ENCODE measurements around the gene MFAP5. TPM values are rescaled to one million over a fixed set of nuclear protein-coding genes. Genes with fewer than 3 reads are reported as not detected.
"Not testable (repeated sequence)": the region's sequence is repeated elsewhere in the genome, so short reads cannot be mapped to it uniquely, and the experiment has no call there.

Gene MFAP5
- total RNA-seq, 1 experiment from 2014 or later = not detected

DNA sequence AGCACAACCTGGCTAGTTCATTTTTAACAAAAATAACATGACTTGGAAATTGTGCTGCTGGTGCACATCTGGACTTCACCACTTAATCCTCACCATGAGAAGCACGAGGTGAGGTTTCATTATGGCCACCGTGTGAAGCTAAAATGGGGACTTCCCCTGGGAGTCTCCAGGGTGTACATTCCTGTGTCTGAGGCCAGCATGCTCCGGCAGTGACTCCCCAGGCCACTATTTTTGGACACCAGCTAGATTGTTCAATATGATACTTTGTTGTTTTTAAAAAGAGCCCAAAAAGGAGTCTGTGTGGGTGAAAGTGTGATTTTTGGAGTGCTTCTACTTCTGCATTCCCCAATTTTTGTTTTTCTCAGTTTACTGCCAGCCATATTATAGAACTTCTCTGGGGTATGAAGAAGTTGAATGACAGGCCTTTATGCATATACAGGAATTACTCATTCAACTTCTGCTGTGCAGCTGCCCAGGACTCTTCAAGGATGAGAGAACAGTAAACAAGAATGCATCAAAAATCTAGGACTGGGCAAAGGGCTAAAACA is 33.1 kb downstream of the MFAP5 start:
- no peak overlapping the region for H3K9ac ChIP-seq (ENCODE audit: low read length)
- H3K27ac ChIP-seq (ENCODE audit: low read depth, low read length) = no peak overlapping the region

DNA sequence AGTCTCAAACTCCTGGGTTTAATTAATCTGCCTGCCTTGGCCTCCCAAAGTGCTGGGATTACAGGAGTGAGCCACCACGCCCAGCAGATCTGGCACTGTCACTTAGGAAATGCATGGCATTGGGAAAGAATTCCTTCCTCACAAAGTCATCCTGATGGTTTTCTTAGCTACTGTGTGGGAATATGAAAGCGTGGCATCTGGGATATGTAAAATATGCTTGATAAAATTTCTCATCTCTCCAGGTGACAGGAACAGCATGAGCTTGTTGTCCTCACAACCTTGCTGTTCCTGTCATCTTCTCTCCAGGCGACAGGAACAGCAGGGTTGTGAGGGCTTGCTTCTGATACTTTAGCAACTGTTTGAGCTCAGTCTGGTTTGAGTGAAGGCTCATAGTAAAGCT is 33.9 kb downstream of the MFAP5 start:
- Histone ChIP-seq H3K27me3 (ENCODE audit: insufficient read depth, low read length) (no peaks in the 10 kb centered on the region), H3K9ac (ENCODE audit: low read length) (no peak overlapping the region), H3K79me2 (ENCODE audit: insufficient read depth, low read length) (no peaks in the 10 kb centered on the region), H3K9me3 (ENCODE audit: control insufficient read depth in 1 of 2, insufficient read depth in 1 of 2, low read depth in 1 of 2, low read length in 2 of 2) (no peaks in the 10 kb centered on the region), H3K36me3 (ENCODE audit: control insufficient read depth in 1 of 2, insufficient read depth in 2 of 2, low read length in 2 of 2) (no peaks in the 10 kb centered on the region), H2AFZ (ENCODE audit: low read depth, low read length, poor library complexity, severe bottlenecking) (no peak overlapping the region), H3K9me2 (ENCODE audit: insufficient read depth) (no peaks in the 10 kb centered on the region), H4K20me1 (ENCODE audit: insufficient read depth) (no peaks in the 10 kb centered on the region), H3K4me3 (replicated peaks in 1 of 2; ENCODE audit: low read depth in 1 of 2, low read length in 2 of 2) (no peak overlapping the region), H3K4me2 (ENCODE audit: low read length) (no peak overlapping the region), H3K4me1 (ENCODE audit: control insufficient read depth in 1 of 2, insufficient read depth in 2 of 2, low read length in 2 of 2) (no peaks in the 10 kb centered on the region), H3K27ac (ENCODE audit: low read depth, low read length) (no peak overlapping the region)
- ChIA-PET POLR2A (interaction anchor here (0.6 kb wide), 1 partner anchor 44 kb away, joined by 3 read pairs; no protein-coding TSS in a partner anchor), RAD21 (ENCODE audit: low non-redundant PET in 1 of 2, low total read pairs in 2 of 2, uncharacterized antibody in 2 of 2, unreplicated experiment in 2 of 2) (no interaction called here), CTCF (interaction anchor here (1.2 to 1.6 kb wide), 2 partner anchors 20 to 85 kb away, joined by 4 to 5 read pairs; no protein-coding TSS in a partner anchor)
- DNase-seq (ENCODE audit: low read depth, low spot score) = no peak
- TF ChIP-seq POLR2AphosphoS5 (IDR thresholded peaks at IDR 0.05; ENCODE audit: low read depth, low read length) (no peak), ZNF274 (IDR thresholded peaks at IDR 0.05; ENCODE audit: low read depth, low read length) (no peak)
- intact Hi-C loops (cut with micrococcal nuclease) = no loop called here
- ATAC-seq = no peak
- no TSS peak for BruUV-seq (replicated peaks)

More for the DNA sequence above, 33.1 kb downstream of the MFAP5 start:
- H3K4me1 ChIP-seq (ENCODE audit: control insufficient read depth in 1 of 2, insufficient read depth in 2 of 2, low read length in 2 of 2) = no peaks in the 10 kb centered on the region
- no peaks in the 10 kb centered on the region for H3K27me3 ChIP-seq (ENCODE audit: insufficient read depth, low read length)
- ATAC-seq (no peak), DNase-seq (ENCODE audit: low read depth, low spot score) (no peak)
- no peak overlapping the region for H3K4me2 ChIP-seq (ENCODE audit: low read length)
- no peaks in the 10 kb centered on the region for H3K36me3 ChIP-seq (ENCODE audit: control insufficient read depth in 1 of 2, insufficient read depth in 2 of 2, low read length in 2 of 2)
- no peaks in the 10 kb centered on the region for H3K9me3 ChIP-seq (ENCODE audit: control insufficient read depth in 1 of 2, insufficient read depth in 1 of 2, low read depth in 1 of 2, low read length in 2 of 2)
- BruUV-seq (replicated peaks) = no TSS peak
- no peak overlapping the region for H3K4me3 ChIP-seq (replicated peaks in 1 of 2; ENCODE audit: low read depth in 1 of 2, low read length in 2 of 2)
- H3K9me2 ChIP-seq (ENCODE audit: insufficient read depth) = no peaks in the 10 kb centered on the region
- H4K20me1 ChIP-seq (ENCODE audit: insufficient read depth) = no peaks in the 10 kb centered on the region
- POLR2A ChIA-PET = interaction anchor here (0.6 kb wide), 1 partner anchor 44 kb away, joined by 3 read pairs; no protein-coding TSS in a partner anchor
- H3K79me2 ChIP-seq (ENCODE audit: insufficient read depth, low read length) = no peaks in the 10 kb centered on the region
- intact Hi-C loops (cut with micrococcal nuclease) = no loop called here
- RAD21 ChIA-PET (ENCODE audit: low non-redundant PET in 1 of 2, low total read pairs in 2 of 2, uncharacterized antibody in 2 of 2, unreplicated experiment in 2 of 2) = no interaction called here
- H2AFZ ChIP-seq (ENCODE audit: low read depth, low read length, poor library complexity, severe bottlenecking) = no peak overlapping the region
- CTCF ChIA-PET = interaction anchor here (1.2 to 1.6 kb wide), 2 partner anchors 21 to 86 kb away, joined by 4 to 5 read pairs; no protein-coding TSS in a partner anchor
- TF ChIP-seq SP1 (IDR thresholded peaks at IDR 0.05; ENCODE audit: low read depth) (no peak), EGR1 (IDR thresholded peaks at IDR 0.05; ENCODE audit: low read depth) (no peak), JUND (IDR thresholded peaks at IDR 0.05) (no peak), EZH2 (IDR thresholded peaks at IDR 0.05) (no peak), CEBPB (IDR thresholded peaks at IDR 0.05; ENCODE audit: low read depth) (no peak)
- TF ChIP-seq, protein P1, sequence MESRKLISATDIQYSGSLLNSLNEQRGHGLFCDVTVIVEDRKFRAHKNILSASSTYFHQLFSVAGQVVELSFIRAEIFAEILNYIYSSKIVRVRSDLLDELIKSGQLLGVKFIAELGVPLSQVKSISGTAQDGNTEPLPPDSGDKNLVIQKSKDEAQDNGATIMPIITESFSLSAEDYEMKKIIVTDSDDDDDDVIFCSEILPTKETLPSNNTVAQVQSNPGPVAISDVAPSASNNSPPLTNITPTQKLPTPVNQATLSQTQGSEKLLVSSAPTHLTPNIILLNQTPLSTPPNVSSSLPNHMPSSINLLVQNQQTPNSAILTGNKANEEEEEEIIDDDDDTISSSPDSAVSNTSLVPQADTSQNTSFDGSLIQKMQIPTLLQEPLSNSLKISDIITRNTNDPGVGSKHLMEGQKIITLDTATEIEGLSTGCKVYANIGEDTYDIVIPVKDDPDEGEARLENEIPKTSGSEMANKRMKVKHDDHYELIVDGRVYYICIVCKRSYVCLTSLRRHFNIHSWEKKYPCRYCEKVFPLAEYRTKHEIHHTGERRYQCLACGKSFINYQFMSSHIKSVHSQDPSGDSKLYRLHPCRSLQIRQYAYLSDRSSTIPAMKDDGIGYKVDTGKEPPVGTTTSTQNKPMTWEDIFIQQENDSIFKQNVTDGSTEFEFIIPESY (IDR thresholded peaks at IDR 0.05; ENCODE audit: extremely low read depth, insufficient replicate concordance, low read length) = no peak

DNA sequence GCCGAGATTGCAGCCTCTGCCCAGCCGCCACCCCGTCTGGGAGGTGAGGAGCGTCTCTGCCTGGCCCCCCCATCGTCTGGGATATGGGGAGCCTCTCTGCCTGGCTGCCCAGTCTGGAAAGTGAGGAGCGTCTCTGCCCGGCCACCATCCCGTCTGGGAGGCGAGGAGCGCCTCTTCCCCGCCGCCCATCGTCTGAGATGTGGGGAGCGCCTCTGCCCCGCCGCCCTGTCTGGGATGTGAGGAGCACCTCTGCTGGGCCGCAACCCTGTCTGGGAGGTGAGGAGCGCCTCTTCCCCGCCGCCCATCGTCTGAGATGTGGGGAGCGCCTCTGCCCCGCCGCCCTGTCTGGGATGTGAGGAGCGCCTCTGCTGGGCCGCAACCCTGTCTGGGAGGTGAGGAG is 37.9 kb downstream of the MFAP5 start:
- H4K20me1 ChIP-seq (ENCODE audit: insufficient read depth); H3K9ac ChIP-seq (ENCODE audit: low read length); H3K4me2 ChIP-seq (ENCODE audit: low read length); BruUV-seq (replicated peaks); H3K79me2 ChIP-seq (ENCODE audit: insufficient read depth, low read length); RAD21 ChIA-PET (ENCODE audit: low non-redundant PET in 1 of 2, low total read pairs in 2 of 2, uncharacterized antibody in 2 of 2, unreplicated experiment in 2 of 2); H3K4me1 ChIP-seq (ENCODE audit: control insufficient read depth in 1 of 2, insufficient read depth in 2 of 2, low read length in 2 of 2); H2AFZ ChIP-seq (ENCODE audit: low read depth, low read length, poor library complexity, severe bottlenecking); POLR2A ChIA-PET; H3K36me3 ChIP-seq (ENCODE audit: control insufficient read depth in 1 of 2, insufficient read depth in 2 of 2, low read length in 2 of 2); H3K9me2 ChIP-seq (ENCODE audit: insufficient read depth); H3K9me3 ChIP-seq (ENCODE audit: control insufficient read depth in 1 of 2, insufficient read depth in 1 of 2, low read depth in 1 of 2, low read length in 2 of 2); DNase-seq (ENCODE audit: low read depth, low spot score); H3K4me3 ChIP-seq (replicated peaks in 1 of 2; ENCODE audit: low read depth in 1 of 2, low read length in 2 of 2); H3K27me3 ChIP-seq (ENCODE audit: insufficient read depth, low read length); H3K27ac ChIP-seq (ENCODE audit: low read depth, low read length); ATAC-seq; intact Hi-C loops (cut with micrococcal nuclease); CTCF ChIA-PET: not testable (repeated sequence)
